ENCODE results near the gene ACVR1B.

- no peak for TF ChIP-seq CTCF (IDR thresholded peaks at IDR 0.05)
- TF ChIP-seq POLR2A (IDR thresholded peaks at IDR 0.05), result no peak
Observed at GRCh38 chr12:51951843-51952722, 584 bp downstream of the ACVR1B start.

All from Peyer's patch (tissue), 4 donors.